Mucosa of descending colon (tissue), 3 donors: ENCODE data around the gene IFNA6. TPM values are rescaled to one million over a fixed set of nuclear protein-coding genes. Genes with fewer than 3 reads are reported as not detected.
A peak's percentile ranks its signal among the peaks of the same experiment; 100 is the strongest.
"Not testable (repeated sequence)": the region's sequence is repeated elsewhere in the genome, so short reads cannot be mapped to it uniquely, and the experiment has no call there.

ENCODE experiments used
- ATAC-seq: fragments of 200-7000 bp; cut with Tn5 transposase; one replicate; pipeline ENCODE4 v1.9.1; 2020; ENCODE audit warnings: mild to moderate bottlenecking, moderate library complexity
- DNase-seq, 3 donors: peaks; one replicate each; pipeline ENCODE4 v3.0.0-alpha.2; 2020
- H3K36me3 ChIP-seq: fragments of 200-600 bp; one replicate; pipeline ENCODE4 v1.8.0; 2021; ENCODE audit warnings: low read depth, mild to moderate bottlenecking
- H3K4me1 ChIP-seq: fragments of 200-600 bp; one replicate; pipeline ENCODE4 v1.8.0; 2021; ENCODE audit warnings: low read depth, mild to moderate bottlenecking
- H3K4me3 ChIP-seq: fragments of 200-600 bp; one replicate; pipeline ENCODE4 v1.8.0; 2021; ENCODE audit warnings: mild to moderate bottlenecking
- H3K9me3 ChIP-seq: fragments of 200-600 bp; one replicate; pipeline ENCODE4 v1.8.0; 2021; ENCODE audit warnings: mild to moderate bottlenecking
- CTCF ChIP-seq: fragments of 200-600 bp; IDR thresholded peaks from one replicate; pipeline ENCODE4 v1.8.0; 2022; ENCODE audit warnings: antibody characterized with exemption, mild to moderate bottlenecking
- intact Hi-C, 2 donors: fragments of 100-400 bp; cut with DNase I in 1 of 2; cut with micrococcal nuclease in 1 of 2; formaldehyde crosslinking; loops; one replicate each; pipeline versions ENCODE4 v1.11.0 to v1.11.1; 2022; cut with DNase I, micrococcal nuclease
- total RNA-seq, 3 donors: library from RNA; stranded (reverse); fragmentation: NEBNext Ultra II Directional in 2 of 3; extraction: Animal tissue kit (Norgen Biotek cat#: 25700) in 2 of 3; gene quantifications; one replicate each; pipeline versions ENCODE4 v1.2.1 to v1.2.4, GENCODE V29; 2021 to 2023
- donor health status: DM: no; HTN: no; CAD: no; lungs with moderate emphysema.
- donor health status: DM: no; HTN: no; CAD: no.
- donor health status: DM: no; HTN: yes; CAD: no.

IFNA6 gene
- total RNA-seq, 3 donors from 2014 or later, result not detected

GRCh38 chr9:21385131-21385670, 34.5 kb upstream of the IFNA6 start, which contains the start of gene IFNA2:
Gene IFNA2 (minus strand): TSS chr9:21385398. CDS start chr9:21385329, 69 bp downstream.
- Histone ChIP-seq H3K9me3 (no peaks in the 10 kb centered on the region), H3K4me3 (no peak within 1 kb of the TSS), H3K4me1 (no peaks in the 10 kb centered on the region), H3K36me3 (no peaks in the 10 kb centered on the region)
- no peak for DNase-seq
- ATAC-seq, result no peak
- intact Hi-C loops, result no loop called here
- TF ChIP-seq CTCF, result no peak

- no peak for TF ChIP-seq CTCF
- no peak for ATAC-seq
- intact Hi-C loops, result no loop called here
- H3K9me3 ChIP-seq, result no peaks in the 10 kb centered on the region
- no peaks in the 10 kb centered on the region for H3K36me3 ChIP-seq
- no peaks in the 10 kb centered on the region for H3K4me1 ChIP-seq
- no peak overlapping the region for H3K4me3 ChIP-seq
- no peak for DNase-seq
Measured at GRCh38 chr9:21383627-21384026, 32.9 kb upstream of the IFNA6 start.

- TF ChIP-seq CTCF, result no peak
- intact Hi-C loops, result no loop called here
- H3K4me1 ChIP-seq, result no peaks in the 10 kb centered on the region
- no peak for DNase-seq
- no peak overlapping the region for H3K4me3 ChIP-seq
- H3K36me3 ChIP-seq, result no peaks in the 10 kb centered on the region
- H3K9me3 ChIP-seq, result no peaks in the 10 kb centered on the region
- ATAC-seq, result peak; percentile 65
Measured at GRCh38 chr9:21381448-21382339, 31.0 kb upstream of the IFNA6 start.

- intact Hi-C loops, H3K4me1 ChIP-seq, H3K36me3 ChIP-seq, H3K9me3 ChIP-seq, H3K4me3 ChIP-seq, DNase-seq, ATAC-seq: not testable (repeated sequence)
Measured at GRCh38 chr9:21371467-21371866, 20.8 kb upstream of the IFNA6 start.

GRCh38 chr9:21367957-21368356, 17.3 kb upstream of the IFNA6 start, which contains the start of gene IFNA13:
Gene IFNA13 (minus strand): TSS chr9:21368057. CDS start chr9:21368010, 47 bp downstream.
- Histone ChIP-seq H3K4me1 (no peaks in the 10 kb centered on the region), H3K36me3 (no peaks in the 10 kb centered on the region), H3K9me3 (no peaks in the 10 kb centered on the region), H3K4me3 (no peak within 1 kb of the TSS)
- TF ChIP-seq CTCF, result no peak
- DNase-seq, result no peak
- intact Hi-C loops, result no loop called here
- no peak for ATAC-seq

- H3K4me3 ChIP-seq, H3K36me3 ChIP-seq, H3K9me3 ChIP-seq, intact Hi-C loops, ATAC-seq, H3K4me1 ChIP-seq, DNase-seq: not testable (repeated sequence)
Measured at GRCh38 chr9:21367169-21367568, 16.5 kb upstream of the IFNA6 start.
